ENCODE results near the gene PTPRS. TPM values are rescaled to one million over a fixed set of nuclear protein-coding genes. Genes with fewer than 3 reads are reported as not detected.

PTPRS gene
- total and polyA plus RNA-seq, 7 donors, result 4.2 to 29.7 (median 11.4) TPM

DNA sequence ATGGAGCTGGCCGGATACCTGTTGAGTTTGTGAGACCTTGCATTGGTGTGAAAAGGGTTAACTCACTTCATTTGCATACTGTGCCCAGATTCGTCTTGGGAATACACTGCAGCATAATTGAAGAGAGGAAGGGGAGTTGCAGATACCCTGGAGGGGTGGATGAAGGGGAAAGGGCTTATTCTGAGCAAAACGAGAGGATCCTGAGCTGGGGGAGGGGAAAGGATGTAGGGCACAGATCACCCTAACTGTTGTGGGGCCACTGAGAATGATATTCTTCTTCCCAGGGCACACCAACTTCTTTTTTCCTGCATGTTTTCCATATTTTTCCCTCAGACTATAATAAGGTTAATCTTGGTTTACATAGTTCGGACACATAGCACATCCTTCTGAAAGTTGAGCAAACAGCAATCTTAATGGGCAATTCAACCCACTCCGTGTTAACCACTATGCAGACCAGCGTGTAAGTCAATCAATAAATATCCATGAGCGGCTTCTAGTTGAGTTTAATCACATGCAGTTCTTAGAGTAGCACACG is 11.7 kb upstream of the PTPRS start:
- TF ChIP-seq, protein P1, sequence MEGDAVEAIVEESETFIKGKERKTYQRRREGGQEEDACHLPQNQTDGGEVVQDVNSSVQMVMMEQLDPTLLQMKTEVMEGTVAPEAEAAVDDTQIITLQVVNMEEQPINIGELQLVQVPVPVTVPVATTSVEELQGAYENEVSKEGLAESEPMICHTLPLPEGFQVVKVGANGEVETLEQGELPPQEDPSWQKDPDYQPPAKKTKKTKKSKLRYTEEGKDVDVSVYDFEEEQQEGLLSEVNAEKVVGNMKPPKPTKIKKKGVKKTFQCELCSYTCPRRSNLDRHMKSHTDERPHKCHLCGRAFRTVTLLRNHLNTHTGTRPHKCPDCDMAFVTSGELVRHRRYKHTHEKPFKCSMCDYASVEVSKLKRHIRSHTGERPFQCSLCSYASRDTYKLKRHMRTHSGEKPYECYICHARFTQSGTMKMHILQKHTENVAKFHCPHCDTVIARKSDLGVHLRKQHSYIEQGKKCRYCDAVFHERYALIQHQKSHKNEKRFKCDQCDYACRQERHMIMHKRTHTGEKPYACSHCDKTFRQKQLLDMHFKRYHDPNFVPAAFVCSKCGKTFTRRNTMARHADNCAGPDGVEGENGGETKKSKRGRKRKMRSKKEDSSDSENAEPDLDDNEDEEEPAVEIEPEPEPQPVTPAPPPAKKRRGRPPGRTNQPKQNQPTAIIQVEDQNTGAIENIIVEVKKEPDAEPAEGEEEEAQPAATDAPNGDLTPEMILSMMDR (IDR thresholded peaks at IDR 0.05), result no peak
- H3K27me3 ChIP-seq (ENCODE audit: insufficient read depth in 3 of 3, low read length in 2 of 3), result peaks cover 0 to 28% (median 4%) of the 10 kb centered on the region in 3 donors
- no peak overlapping the region for H3K27ac ChIP-seq
- intact Hi-C loops (cut with DNase I), result no loop called here
- 24 to 27% (median 26%) methylated on average over 8 of the region's 8 CpGs for WGBS, 3 donors
- ATAC-seq (no peak), DNase-seq (no peak)
- no peaks in the 10 kb centered on the region for H3K4me1 ChIP-seq
- no peak overlapping the region for H3K4me3 ChIP-seq
- H3K9me3 ChIP-seq, result peaks cover under 1% of the 10 kb centered on the region
- no peaks in the 10 kb centered on the region for H3K36me3 ChIP-seq (ENCODE audit: insufficient read depth in 1 of 2, low read depth in 1 of 2)

DNA sequence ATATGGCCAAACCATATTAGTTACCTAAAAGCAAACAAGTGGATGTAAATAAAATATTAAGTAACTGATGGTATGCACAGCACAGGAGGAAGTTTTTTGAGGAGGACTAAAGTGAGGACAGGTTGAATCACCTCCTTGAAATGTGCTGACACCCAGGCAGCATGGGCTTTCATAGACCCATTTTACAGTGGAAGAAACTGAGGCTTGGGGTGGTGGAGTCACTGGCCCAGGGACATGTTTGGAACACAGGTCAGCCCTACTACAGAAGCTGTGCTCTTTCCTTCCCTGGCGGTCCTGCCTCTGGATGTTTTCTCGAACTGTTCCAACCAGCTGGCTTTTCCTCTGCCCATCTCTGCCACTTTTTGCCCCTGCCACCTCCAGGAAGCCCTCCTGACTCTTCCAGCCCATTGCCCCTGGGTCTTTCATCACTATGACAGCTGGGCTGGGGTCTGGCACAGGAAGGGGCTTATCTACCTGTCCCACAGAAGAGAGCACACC is 11.2 kb upstream of the PTPRS start:
- peaks cover 0 to 28% (median 4%) of the 10 kb centered on the region in 3 donors for H3K27me3 ChIP-seq (ENCODE audit: insufficient read depth in 3 of 3, low read length in 2 of 3)
- peaks cover 3% of the 10 kb centered on the region for H3K9me3 ChIP-seq
- WGBS, 3 donors, result 56 to 64% (median 56%) methylated on average over 2 of the region's 2 CpGs
- H3K4me3 ChIP-seq, result no peak overlapping the region
- no peaks in the 10 kb centered on the region for H3K36me3 ChIP-seq (ENCODE audit: insufficient read depth in 1 of 2, low read depth in 1 of 2)
- TF ChIP-seq, protein P1 (IDR thresholded peaks at IDR 0.05), result no peak
- ATAC-seq (no peak), DNase-seq (no peak)
- intact Hi-C loops (cut with DNase I), result no loop called here
- no peaks in the 10 kb centered on the region for H3K4me1 ChIP-seq
- no peak overlapping the region for H3K27ac ChIP-seq

DNA sequence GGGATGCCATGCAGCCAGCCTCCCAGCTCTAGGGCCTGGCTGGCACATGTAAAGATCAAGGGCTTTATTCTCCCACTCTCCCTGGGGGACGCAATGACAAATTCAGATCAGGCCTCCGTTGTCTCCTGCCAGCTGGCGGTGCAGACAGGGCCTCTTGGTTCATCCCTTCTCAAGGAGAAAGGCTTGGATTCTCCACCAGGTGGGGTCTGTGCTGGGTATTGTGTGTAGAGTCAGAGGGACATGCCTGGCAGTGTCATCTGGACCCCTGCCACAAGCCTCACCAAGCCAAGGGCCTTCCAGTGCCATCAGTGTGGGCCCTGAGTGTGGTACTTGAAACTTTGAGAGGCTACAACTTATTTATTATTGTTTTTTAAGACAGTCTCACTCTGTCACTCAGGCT is 8.4 kb upstream of the PTPRS start:
- H3K9me3 ChIP-seq, result peaks cover 3% of the 10 kb centered on the region
- no peaks in the 10 kb centered on the region for H3K36me3 ChIP-seq (ENCODE audit: insufficient read depth in 1 of 2, low read depth in 1 of 2)
- DNase-seq (no peak), ATAC-seq (no peak)
- H3K4me1 ChIP-seq, result no peaks in the 10 kb centered on the region
- intact Hi-C loops (cut with DNase I), result no loop called here
- TF ChIP-seq, protein P1 (IDR thresholded peaks at IDR 0.05), result no peak
- 41 to 52% (median 49%) methylated on average over 3 of the region's 3 CpGs for WGBS, 3 donors
- peaks cover 0 to 5% (median 4%) of the 10 kb centered on the region in 3 donors for H3K27me3 ChIP-seq (ENCODE audit: insufficient read depth in 3 of 3, low read length in 2 of 3)
- no peak overlapping the region for H3K27ac ChIP-seq
- H3K4me3 ChIP-seq, result no peak overlapping the region

DNA sequence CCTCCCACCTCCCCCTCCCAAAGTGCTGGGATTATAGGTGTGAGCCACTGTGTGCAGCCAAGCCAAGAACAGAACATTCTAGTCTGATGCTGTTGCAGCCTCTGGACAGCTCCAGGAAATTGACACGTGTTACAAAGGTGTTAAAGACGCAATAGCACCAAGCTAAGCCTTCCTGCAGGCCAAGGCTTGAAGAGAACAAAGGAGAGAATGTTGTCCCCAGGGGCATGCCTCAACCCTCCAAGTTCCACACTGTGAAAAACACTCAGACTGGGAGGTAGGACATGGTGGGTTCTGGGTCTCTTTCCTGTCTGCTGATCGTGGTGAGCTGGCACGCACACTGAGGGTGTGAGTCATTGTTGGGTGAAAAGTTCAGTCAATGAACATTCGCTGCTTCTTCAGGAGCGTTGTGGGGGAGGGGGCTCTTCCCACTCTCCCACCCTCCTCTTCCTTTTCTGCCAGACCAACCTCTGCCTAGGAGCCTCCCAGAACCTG is 5.3 kb upstream of the PTPRS start:
- H3K27me3 ChIP-seq (ENCODE audit: insufficient read depth in 3 of 3, low read length in 2 of 3), result peaks cover 0 to 22% (median 4%) of the 10 kb centered on the region in 3 donors
- peaks cover 3% of the 10 kb centered on the region for H3K9me3 ChIP-seq
- H3K36me3 ChIP-seq (ENCODE audit: insufficient read depth in 1 of 2, low read depth in 1 of 2), result no peaks in the 10 kb centered on the region
- intact Hi-C loops (cut with DNase I), result no loop called here
- H3K27ac ChIP-seq, result no peak overlapping the region
- no peak for DNase-seq
- TF ChIP-seq, protein P1 (IDR thresholded peaks at IDR 0.05), result no peak
- no peak overlapping the region for H3K4me3 ChIP-seq
- H3K4me1 ChIP-seq, result no peaks in the 10 kb centered on the region
- 24 to 36% (median 29%) methylated on average over 6 of the region's 6 CpGs for WGBS, 3 donors
- ATAC-seq, result no peak

DNA sequence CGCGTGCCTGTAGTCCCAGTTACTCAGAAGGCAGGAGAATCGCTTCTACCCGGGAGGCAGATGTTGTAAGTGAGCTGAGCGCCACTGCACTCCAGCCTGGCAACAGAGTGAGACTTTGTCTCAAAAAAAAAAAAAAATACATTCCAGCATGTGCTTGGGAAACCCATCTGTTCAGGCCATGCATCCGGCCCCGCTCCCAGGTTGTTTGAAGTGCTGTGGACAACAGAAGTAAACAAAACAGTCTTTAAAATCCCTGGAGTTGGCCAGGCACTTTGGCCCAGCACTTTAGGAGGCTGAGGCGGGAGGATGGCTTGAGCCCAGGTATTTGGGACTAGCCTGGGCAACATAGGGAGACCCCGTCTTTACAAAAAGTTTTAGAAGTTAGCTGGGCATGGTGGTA is 3.2 kb upstream of the PTPRS start:
- peaks cover 0 to 40% (median 10%) of the 10 kb centered on the region in 3 donors for H3K27me3 ChIP-seq (ENCODE audit: insufficient read depth in 3 of 3, low read length in 2 of 3)
- intact Hi-C loops (cut with DNase I), result no loop called here

More for the DNA sequence above, 3.2 kb upstream of the PTPRS start:
- TF ChIP-seq, protein P1 (IDR thresholded peaks at IDR 0.05), result no peak
- no peak overlapping the region for H3K4me3 ChIP-seq
- peaks cover 3% of the 10 kb centered on the region for H3K9me3 ChIP-seq
- WGBS, 3 donors, result 25 to 39% (median 31%) methylated on average over 9 of the region's 9 CpGs
- no peaks in the 10 kb centered on the region for H3K36me3 ChIP-seq (ENCODE audit: insufficient read depth in 1 of 2, low read depth in 1 of 2)
- H3K4me1 ChIP-seq, result peaks cover 5% of the 10 kb centered on the region
- ATAC-seq, result no peak
- DNase-seq, result peak in 1 of 2 donors; percentile 42
- no peak overlapping the region for H3K27ac ChIP-seq

All from psoas muscle (tissue), 8 donors.